H1 (cell line): ENCODE results near the gene ASB6. TPM values are rescaled to one million over a fixed set of nuclear protein-coding genes. Genes with fewer than 3 reads are reported as not detected.

Experiments used
- CTCF ChIA-PET: fragments of 300-600 bp; sonication (Branson Sonifier 250); formaldehyde crosslinking; loops from one replicate; lab custom pipeline; 2021; ENCODE audit not compliant: partially characterized antibody; lab: Charles Lee
- POLR2A ChIA-PET: fragments of 300-600 bp; sonication (Branson Sonifier 250); formaldehyde crosslinking; loops from one replicate; lab custom pipeline; 2021; ENCODE audit warnings: inconsistent platforms; ENCODE audit not compliant: partially characterized antibody; lab: Charles Lee
- DNase-seq, 2 experiments: peaks; one replicate each; pipeline versions ENCODE4 v3.0.0 to v3.0.0-alpha.2; 2010 to 2022; ENCODE audit warnings: low spot score in 2 of 2, low read depth in 1 of 2, mixed read lengths in 1 of 2
- FAIRE-seq: peaks from 2 replicates; lab custom pipeline; 2011; peaks lifted over from hg19 to GRCh38; lab: Jason Lieb, UNC
- H2AFZ ChIP-seq: 2 replicates; pipeline ENCODE4 v1.8.1; 2012; ENCODE audit warnings: low read length, inconsistent platforms
- H2AK5ac ChIP-seq: 2 replicates; pipeline ENCODE4 v1.6.1; 2013; ENCODE audit warnings: low read depth, low read length
- H2BK120ac ChIP-seq: replicated peaks from 2 replicates; pipeline ENCODE3; 2013; ENCODE audit warnings: low read depth, low read length, inconsistent platforms
- H2BK12ac ChIP-seq: 2 replicates; pipeline ENCODE4 v1.6.1; 2013; ENCODE audit warnings: low read depth, low read length
- H2BK15ac ChIP-seq: 2 replicates; pipeline ENCODE4 v1.6.1; 2013; ENCODE audit warnings: low read length
- H2BK20ac ChIP-seq: 2 replicates; pipeline ENCODE4 v1.6.1; 2013; ENCODE audit warnings: low read length
- H2BK5ac ChIP-seq: 2 replicates; pipeline ENCODE4 v1.6.1; 2013; ENCODE audit warnings: low read depth, low read length
- H3K14ac ChIP-seq: 2 replicates; pipeline ENCODE4 v1.6.1; 2013; ENCODE audit warnings: inconsistent platforms; ENCODE audit not compliant: insufficient read length
- H3K18ac ChIP-seq: 2 replicates; pipeline ENCODE4 v1.6.1; 2013; ENCODE audit warnings: low read length; ENCODE audit errors: extremely low read depth
- H3K23ac ChIP-seq: 2 replicates; pipeline ENCODE4 v1.6.1; 2013; ENCODE audit warnings: inconsistent platforms; ENCODE audit not compliant: insufficient read length
- H3K23me2 ChIP-seq: 2 replicates; pipeline ENCODE4 v1.6.1; 2013; ENCODE audit warnings: low read depth, low read length
- H3K27ac ChIP-seq: 2 replicates; pipeline ENCODE4 v1.6.1; 2011; ENCODE audit warnings: low read depth, low read length, inconsistent platforms
- H3K27me3 ChIP-seq, 4 experiments: replicated peaks in 1 of 4; 1 replicate in 1 of 4; 2 replicates in 3 of 4; pipeline versions ENCODE4 v1.6.1 to v1.8.1; 2011 to 2013; ENCODE audit warnings: low read length in 3 of 4, mild to moderate bottlenecking in 3 of 4, inconsistent platforms in 2 of 4, mixed read lengths in 2 of 4, moderate library complexity in 1 of 4; ENCODE audit not compliant: control insufficient read depth in 3 of 4, insufficient read depth in 3 of 4; ENCODE audit errors: extremely low read depth in 1 of 4
- H3K36me3 ChIP-seq, 4 experiments: 2 replicates each; pipeline versions ENCODE4 v1.6.1 to v1.8.1; 2011 to 2013; ENCODE audit warnings: mild to moderate bottlenecking in 4 of 4, low read length in 3 of 4, moderate library complexity in 2 of 4, control low read depth in 1 of 4, inconsistent platforms in 1 of 4; ENCODE audit not compliant: insufficient read depth in 4 of 4, control insufficient read depth in 2 of 4
- H3K4ac ChIP-seq: replicated peaks from 2 replicates; pipeline ENCODE3; 2013; ENCODE audit warnings: low read length, low read depth, mixed read lengths, inconsistent platforms; ENCODE audit not compliant: insufficient read length
- H3K4me1 ChIP-seq, 4 experiments: replicated peaks in 1 of 4; 1 replicate in 1 of 4; 2 replicates in 3 of 4; pipeline versions ENCODE4 v1.6.1 to v1.8.1; 2011 to 2013; ENCODE audit warnings: low read length in 3 of 4, inconsistent platforms in 2 of 4, mixed read lengths in 1 of 4; ENCODE audit not compliant: insufficient read depth in 4 of 4, control insufficient read depth in 3 of 4
- H3K4me2 ChIP-seq, 2 experiments: 2 replicates each; pipeline versions ENCODE4 v1.6.1 to v1.8.1; 2011 to 2013; ENCODE audit warnings: low read depth in 2 of 2, low read length in 2 of 2, control low read depth in 1 of 2, inconsistent platforms in 1 of 2, mild to moderate bottlenecking in 1 of 2; ENCODE audit not compliant: insufficient read depth in 1 of 2
- H3K4me3 ChIP-seq, 4 experiments: fragments of 200-600, 300-600 bp in 1 of 4; sonication (generic), shearing (Covaris generic), sonication (Bioruptor Twin) in 1 of 4; 2 replicates each; pipeline versions ENCODE4 v1.5.1 to v1.8.1; 2011 to 2016; ENCODE audit warnings: low read length in 4 of 4, low read depth in 3 of 4, control low read depth in 2 of 4, inconsistent platforms in 2 of 4, mild to moderate bottlenecking in 2 of 4, mixed read lengths in 1 of 4, moderate library complexity in 1 of 4; ENCODE audit not compliant: insufficient read depth in 2 of 4; ENCODE audit errors: extremely low read depth in 1 of 4
- H3K56ac ChIP-seq: replicated peaks from 2 replicates; pipeline ENCODE3; 2013; ENCODE audit warnings: low read depth, mild to moderate bottlenecking, mixed read lengths, low read length, inconsistent platforms; ENCODE audit not compliant: insufficient read length
- H3K79me1 ChIP-seq: 2 replicates; pipeline ENCODE4 v1.6.1; 2013; ENCODE audit warnings: low read depth, low read length, control low read depth
- H3K79me2 ChIP-seq, 2 experiments: 2 replicates each; pipeline versions ENCODE4 v1.6.1 to v1.8.1; 2012 to 2013; ENCODE audit warnings: low read length in 2 of 2, mild to moderate bottlenecking in 2 of 2, inconsistent platforms in 1 of 2; ENCODE audit not compliant: insufficient read depth in 2 of 2, control insufficient read depth in 1 of 2
- H3K9ac ChIP-seq, 4 experiments: replicated peaks in 1 of 4; 1 replicate in 1 of 4; 2 replicates in 3 of 4; pipeline versions ENCODE4 v1.6.1 to v1.8.1; 2011 to 2013; ENCODE audit warnings: low read depth in 3 of 4, low read length in 3 of 4, control low read depth in 2 of 4, mild to moderate bottlenecking in 2 of 4, moderate library complexity in 2 of 4, inconsistent platforms in 1 of 4; ENCODE audit errors: extremely low read depth in 1 of 4
- H3K9me3 ChIP-seq, 2 experiments: 2 replicates each; pipeline versions ENCODE4 v1.6.1 to v1.8.1; 2012 to 2013; ENCODE audit warnings: mild to moderate bottlenecking in 2 of 2, moderate library complexity in 2 of 2, control low read depth in 1 of 2, inconsistent platforms in 1 of 2, low read depth in 1 of 2, low read length in 1 of 2, mixed read lengths in 1 of 2; ENCODE audit not compliant: insufficient read depth in 2 of 2
- H4K20me1 ChIP-seq, 2 experiments: replicated peaks in 1 of 2; 2 replicates each; pipeline versions ENCODE3 to v1.8.1; 2011 to 2013; ENCODE audit warnings: inconsistent platforms in 2 of 2, low read length in 2 of 2, mild to moderate bottlenecking in 1 of 2; ENCODE audit not compliant: insufficient read depth in 2 of 2, control insufficient read depth in 1 of 2
- H4K5ac ChIP-seq: 2 replicates; pipeline ENCODE4 v1.6.1; 2013; ENCODE audit warnings: low read length, low read depth, mixed read lengths, inconsistent platforms; ENCODE audit not compliant: insufficient read length
- H4K8ac ChIP-seq: 2 replicates; pipeline ENCODE4 v1.8.0; 2013; ENCODE audit warnings: mild to moderate bottlenecking, moderate library complexity, low read length, inconsistent platforms; ENCODE audit not compliant: insufficient read depth; ENCODE audit errors: extremely low read depth
- H4K91ac ChIP-seq: replicated peaks from 2 replicates; pipeline ENCODE3; 2013; ENCODE audit warnings: low read length, mixed read lengths, inconsistent platforms; ENCODE audit not compliant: insufficient read length
- BRCA1 ChIP-seq: IDR thresholded peaks from 2 replicates; pipeline ENCODE4 v1.6.1; 2012; ENCODE audit warnings: low read depth, low read length, improper control_type of control experiment
- CBX8 ChIP-seq: fragments of 300-800, 300-1000 bp; sonication (generic); IDR thresholded peaks from 2 replicates; pipeline ENCODE4 v1.7.1; 2016; ENCODE audit warnings: low read depth, low read length, borderline replicate concordance
- EP300 ChIP-seq, 2 experiments: IDR thresholded peaks; 1 replicate in 1 of 2; 2 replicates in 1 of 2; pipeline ENCODE4 v1.6.1; 2011 to 2012; ENCODE audit warnings: low read depth in 2 of 2, low read length in 2 of 2, mild to moderate bottlenecking in 2 of 2, borderline replicate concordance in 1 of 2, inconsistent platforms in 1 of 2, moderate library complexity in 1 of 2
- EZH2 ChIP-seq: fragments of 200-600 bp; sonication (generic); IDR thresholded peaks from 2 replicates; pipeline ENCODE4 v1.7.1; 2012; ENCODE audit warnings: low read depth, mild to moderate bottlenecking, moderate library complexity, low read length, inconsistent platforms; ENCODE audit not compliant: severe bottlenecking
- HDAC2 ChIP-seq, 2 experiments: fragments of 300-600 bp in 1 of 2; sonication (generic) in 1 of 2; IDR thresholded peaks; 2 replicates each; pipeline ENCODE4 v1.6.1; 2011 to 2012; ENCODE audit warnings: low read depth in 2 of 2, low read length in 2 of 2, mild to moderate bottlenecking in 2 of 2, moderate library complexity in 2 of 2, borderline replicate concordance in 1 of 2, inconsistent platforms in 1 of 2
- JUN ChIP-seq: IDR thresholded peaks from 2 replicates; pipeline ENCODE4 v1.6.1; 2011; ENCODE audit warnings: low read depth, mild to moderate bottlenecking, improper control_type of control experiment, low read length
- SP1 ChIP-seq: IDR thresholded peaks from 2 replicates; pipeline ENCODE4 v1.6.1; 2011; ENCODE audit warnings: low read depth, low read length
- TAF7 ChIP-seq: optimal IDR thresholded peaks from 2 replicates; pipeline ENCODE3; 2011; ENCODE audit warnings: low read depth, mild to moderate bottlenecking, inconsistent platforms, low read length, moderate library complexity, borderline replicate concordance
- WGBS, 2 experiments: shearing (Covaris generic) in 1 of 2; methylation state at CpG; one replicate each; pipeline versions ENCODE4 v1.1.6 to v1.1.7; 2013 to 2015; ENCODE audit warnings: low lambda C conversion rate in 2 of 2, mixed read lengths in 2 of 2, inconsistent platforms in 1 of 2, low coverage in 1 of 2, missing lambda C conversion rate in 1 of 2; ENCODE audit not compliant: insufficient replicate concordance in 2 of 2, insufficient coverage in 1 of 2, insufficient read length in 1 of 2; ENCODE audit errors: extremely low coverage in 1 of 2, missing lambda C conversion rate in 1 of 2; 5-methylcytosine and 5-hydroxymethylcytosine counted together
- polyA plus RNA-seq, 7 experiments: library from polyadenylated mRNA; depleted of rRNA in 3 of 7; stranded (reverse) in 5 of 7; unstranded in 2 of 7; fragments of >200 nt in 5 of 7; fragments of 200-250 nt in 2 of 7; gene quantifications; 1 replicate in 5 of 7; 2 replicates in 1 of 7; 4 replicates in 1 of 7; pipeline versions ENCODE4 v1.2.1 to v1.2.3, GENCODE V29; 2011 to 2013; ENCODE audit warnings: missing spikeins in 2 of 7, mixed read lengths in 2 of 7
- total RNA-seq: library from RNA; stranded (reverse); fragmentation: NEBNext Ultra II Directional; extraction: Animal tissue kit (Norgen Biotek cat#: 25700); gene quantifications from 2 replicates; pipeline ENCODE4 v1.2.1, GENCODE V29; 2021
- TF ChIP-seq, protein P1 (sequence below), 3 experiments: IDR thresholded peaks; 1 replicate in 2 of 3; 2 replicates in 1 of 3; pipeline versions ENCODE4 v1.5.1 to v1.6.1; 2011; ENCODE audit warnings: low read length in 3 of 3, mild to moderate bottlenecking in 3 of 3, inconsistent platforms in 2 of 3, low read depth in 1 of 3, moderate library complexity in 1 of 3; ENCODE audit not compliant: insufficient read depth in 1 of 3; ENCODE audit errors: control extremely low read depth in 1 of 3

ASB6 gene
- total and polyA plus RNA-seq, 2 of the 8 experiments (the other 6 are each of a cell fraction or from before 2014, with no cell fraction given) = 14.0 to 17.3 TPM

DNA sequence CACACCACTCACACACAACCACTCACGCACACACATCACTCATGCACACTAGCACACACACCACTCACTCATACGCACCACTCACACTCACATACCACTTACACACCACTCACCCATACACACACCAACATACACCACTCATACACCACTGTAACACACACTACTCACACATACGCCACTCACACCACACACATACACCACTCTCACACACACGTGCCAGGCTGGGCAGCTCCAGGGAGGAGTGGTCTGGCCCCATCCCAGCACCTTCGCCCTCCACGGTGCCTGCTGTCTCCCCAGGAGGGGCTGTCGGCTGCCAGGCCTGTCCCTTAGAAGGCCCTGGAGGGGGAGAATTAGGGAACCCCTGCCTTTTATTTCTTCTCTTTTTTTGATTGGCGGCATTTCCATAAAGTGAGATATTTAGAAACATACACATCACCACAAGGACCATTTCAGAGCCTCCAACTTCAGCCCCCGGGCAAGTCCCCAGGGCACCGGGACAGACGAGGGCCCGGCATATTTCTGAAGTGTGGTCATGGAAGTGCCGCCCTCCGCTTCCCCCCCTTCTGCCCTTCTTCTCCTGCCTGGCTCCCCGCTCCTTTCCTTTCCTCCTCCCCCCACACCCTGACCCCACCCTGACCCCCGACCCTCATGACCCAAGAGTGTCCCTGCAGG, 6.3 kb upstream of the ASB6 start:
- WGBS, 2 experiments = 89 to 100% methylated on average over 2 to 11 of the region's 16 CpGs
- POLR2A ChIA-PET = no interaction called here
- TF ChIP-seq, protein P1, sequence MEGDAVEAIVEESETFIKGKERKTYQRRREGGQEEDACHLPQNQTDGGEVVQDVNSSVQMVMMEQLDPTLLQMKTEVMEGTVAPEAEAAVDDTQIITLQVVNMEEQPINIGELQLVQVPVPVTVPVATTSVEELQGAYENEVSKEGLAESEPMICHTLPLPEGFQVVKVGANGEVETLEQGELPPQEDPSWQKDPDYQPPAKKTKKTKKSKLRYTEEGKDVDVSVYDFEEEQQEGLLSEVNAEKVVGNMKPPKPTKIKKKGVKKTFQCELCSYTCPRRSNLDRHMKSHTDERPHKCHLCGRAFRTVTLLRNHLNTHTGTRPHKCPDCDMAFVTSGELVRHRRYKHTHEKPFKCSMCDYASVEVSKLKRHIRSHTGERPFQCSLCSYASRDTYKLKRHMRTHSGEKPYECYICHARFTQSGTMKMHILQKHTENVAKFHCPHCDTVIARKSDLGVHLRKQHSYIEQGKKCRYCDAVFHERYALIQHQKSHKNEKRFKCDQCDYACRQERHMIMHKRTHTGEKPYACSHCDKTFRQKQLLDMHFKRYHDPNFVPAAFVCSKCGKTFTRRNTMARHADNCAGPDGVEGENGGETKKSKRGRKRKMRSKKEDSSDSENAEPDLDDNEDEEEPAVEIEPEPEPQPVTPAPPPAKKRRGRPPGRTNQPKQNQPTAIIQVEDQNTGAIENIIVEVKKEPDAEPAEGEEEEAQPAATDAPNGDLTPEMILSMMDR (IDR thresholded peaks at IDR 0.05; ENCODE audit: control extremely low read depth in 1 of 3, insufficient read depth in 1 of 3, low read depth in 1 of 3, low read length in 3 of 3) = no peak
- TF ChIP-seq SP1 = no peak
- no peak for TF ChIP-seq CBX8
- TF ChIP-seq EZH2 = no peak
- no peak for TF ChIP-seq HDAC2 (IDR thresholded peaks at IDR 0.05; ENCODE audit: borderline replicate concordance in 1 of 2, low read depth in 2 of 2, low read length in 2 of 2)
- TF ChIP-seq BRCA1 = no peak
- TF ChIP-seq EP300 (IDR thresholded peaks at IDR 0.05; ENCODE audit: borderline replicate concordance in 1 of 2, low read depth in 2 of 2, low read length in 2 of 2) = no peak
- TF ChIP-seq JUN = no peak
- no peak for TF ChIP-seq TAF7

More for the DNA sequence above, 6.3 kb upstream of the ASB6 start:
- Histone ChIP-seq H4K20me1 (peaks cover 0 to 6% of the 10 kb centered on the region in 2 experiments), H2BK120ac (no peak overlapping the region), H3K79me2 (no peaks in the 10 kb centered on the region), H3K79me1 (no peaks in the 10 kb centered on the region), H3K23ac (no peak overlapping the region), H3K27ac (no peak overlapping the region), H3K36me3 (no peaks in the 10 kb centered on the region), H3K4me3 (no peak overlapping the region), H3K9ac (no peak overlapping the region), H3K18ac (no peak overlapping the region), H3K9me3 (no peaks in the 10 kb centered on the region), H4K91ac (no peak overlapping the region), H3K4me1 (no peaks in the 10 kb centered on the region), H4K8ac (no peak overlapping the region), H2AFZ (no peak overlapping the region), H2BK5ac (peak overlapping the region; percentile 82; the same call in 1 of the 2 replicates), H3K4ac (no peak overlapping the region), H3K4me2 (no peak overlapping the region), H3K27me3 (no peaks in the 10 kb centered on the region), H2BK20ac (0 out of 2 replicates have a peak overlapping the region, but pooled peaks have one; percentile 80), H2AK5ac (peak overlapping the region; percentile 40; the same call in 1 of the 2 replicates), H2BK15ac (peak overlapping the region; percentile 90; the same call in 1 of the 2 replicates), H2BK12ac (peak overlapping the region; percentile 6), H3K56ac (no peak overlapping the region), H4K5ac (no peak overlapping the region), H3K23me2 (peaks cover 6% of the 10 kb centered on the region; the same call in 1 of the 2 replicates), H3K14ac (no peak overlapping the region)
- DNase-seq (no peak), FAIRE-seq (no peak)
- CTCF ChIA-PET = no interaction called here
